ENCODE results near the gene AKR1E2. TPM values are rescaled to one million over a fixed set of nuclear protein-coding genes. Genes with fewer than 3 reads are reported as not detected.

Gene AKR1E2
- total RNA-seq, 2 donors from 2014 or later = 1.7 to 10.0 TPM

DNA sequence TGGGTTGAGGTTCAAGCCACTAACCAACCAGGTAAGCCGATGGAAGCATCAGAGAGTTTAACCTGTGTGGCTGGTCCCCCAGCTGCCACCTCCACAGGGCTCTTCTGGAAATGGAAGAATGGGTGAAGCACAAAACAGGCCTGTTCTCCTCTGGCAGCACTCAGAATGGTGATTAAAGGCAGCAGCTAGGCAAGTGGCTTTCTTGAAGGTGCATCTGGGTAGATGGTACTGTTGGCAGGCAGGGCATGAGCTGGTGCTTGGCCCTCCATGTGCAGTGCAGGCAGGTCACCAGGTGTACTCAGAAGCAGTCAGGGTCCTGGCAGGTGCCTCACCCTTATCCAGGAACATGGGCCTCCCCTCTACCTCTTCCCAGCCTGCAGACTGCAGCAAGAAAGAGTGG is 11.5 kb downstream of the AKR1E2 start:
- DNase-seq (no peak), ATAC-seq (replicated peaks in 1 of 2) (no peak)
- peaks cover 20% of the 10 kb centered on the region for H3K4me1 Mint-ChIP-seq (ENCODE audit: low read depth)
- H3K27me3 Mint-ChIP-seq (ENCODE audit: low read depth) = no peaks in the 10 kb centered on the region
- H3K36me3 Mint-ChIP-seq (ENCODE audit: insufficient read depth in 2 of 2) = peaks cover 0 to 2% of the 10 kb centered on the region in 2 donors
- H3K27ac Mint-ChIP-seq = no peak overlapping the region
- H3K9me3 Mint-ChIP-seq = no peaks in the 10 kb centered on the region
- no peak overlapping the region for H3K4me3 Mint-ChIP-seq

DNA sequence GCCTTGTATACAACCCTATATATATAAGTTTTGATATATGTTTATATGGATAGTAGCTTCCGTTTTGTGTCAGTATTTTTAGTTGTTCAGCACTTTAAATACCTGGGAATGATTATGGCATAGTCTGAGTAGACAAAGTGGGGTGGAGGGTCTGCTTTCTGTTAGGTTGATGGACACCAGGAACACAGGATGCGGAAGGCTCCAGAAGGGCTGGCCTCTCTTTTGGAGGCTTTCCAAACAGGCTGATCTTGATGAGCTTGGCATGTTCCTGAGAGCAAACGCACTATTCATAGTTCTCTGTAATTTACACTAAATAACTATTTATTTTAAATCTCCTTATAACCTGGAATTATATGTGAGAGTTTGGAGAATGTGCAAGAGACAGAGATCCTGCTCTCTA is 12.7 kb downstream of the AKR1E2 start:
- peaks cover 20% of the 10 kb centered on the region for H3K4me1 Mint-ChIP-seq (ENCODE audit: low read depth)
- DNase-seq = no peak
- H3K27ac Mint-ChIP-seq = no peak overlapping the region
- no peaks in the 10 kb centered on the region for H3K9me3 Mint-ChIP-seq
- ATAC-seq (replicated peaks in 1 of 2) = no peak
- H3K27me3 Mint-ChIP-seq (ENCODE audit: low read depth) = no peaks in the 10 kb centered on the region
- no peak overlapping the region for H3K4me3 Mint-ChIP-seq
- peaks cover 0 to 2% of the 10 kb centered on the region in 2 donors for H3K36me3 Mint-ChIP-seq (ENCODE audit: insufficient read depth in 2 of 2)

GRCh38 chr10:4839353-4839752 is 13.3 kb downstream of the AKR1E2 start:
- no peak overlapping the region for H3K4me3 Mint-ChIP-seq
- H3K4me1 Mint-ChIP-seq (ENCODE audit: low read depth) = peaks cover 20% of the 10 kb centered on the region
- H3K27me3 Mint-ChIP-seq (ENCODE audit: low read depth) = no peaks in the 10 kb centered on the region
- ATAC-seq (replicated peaks in 1 of 2) (no peak), DNase-seq (no peak)
- H3K27ac Mint-ChIP-seq = no peak overlapping the region
- peaks cover 0 to 2% of the 10 kb centered on the region in 2 donors for H3K36me3 Mint-ChIP-seq (ENCODE audit: insufficient read depth in 2 of 2)
- H3K9me3 Mint-ChIP-seq = no peaks in the 10 kb centered on the region

DNA sequence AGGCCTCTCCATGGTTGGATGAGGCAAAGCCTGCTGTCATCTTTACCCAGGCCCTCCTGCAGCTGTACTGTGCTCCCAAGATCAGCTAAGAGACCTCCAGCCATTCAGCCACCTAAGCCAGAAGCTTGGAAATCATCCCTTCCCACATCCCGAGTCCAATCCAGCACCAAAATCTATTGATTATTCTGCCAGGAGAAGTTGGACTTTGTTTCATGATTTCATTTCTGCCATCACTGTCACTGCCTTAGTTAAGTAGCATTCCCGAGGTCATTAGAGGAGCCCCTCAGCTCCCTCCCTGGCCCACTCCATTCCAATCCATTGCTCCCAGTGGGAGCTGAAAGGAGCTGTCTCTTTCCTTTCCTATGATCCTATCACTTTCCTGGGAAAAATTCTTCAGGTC is 14.1 kb downstream of the AKR1E2 start:
- Mint-ChIP-seq H3K36me3 (ENCODE audit: insufficient read depth in 2 of 2) (peaks cover 0 to 2% of the 10 kb centered on the region in 2 donors), H3K4me1 (ENCODE audit: low read depth) (peaks cover 17% of the 10 kb centered on the region), H3K27me3 (ENCODE audit: low read depth) (no peaks in the 10 kb centered on the region), H3K9me3 (no peaks in the 10 kb centered on the region), H3K27ac (no peak overlapping the region), H3K4me3 (no peak overlapping the region)
- DNase-seq = no peak
- ATAC-seq (replicated peaks in 1 of 2) = no peak

GRCh38 chr10:4843525-4844180 is 17.6 kb downstream of the AKR1E2 start:
- no peak for DNase-seq
- Mint-ChIP-seq H3K27ac (no peak overlapping the region), H3K4me1 (ENCODE audit: low read depth) (peaks cover 12% of the 10 kb centered on the region), H3K27me3 (ENCODE audit: low read depth) (no peaks in the 10 kb centered on the region), H3K4me3 (no peak overlapping the region), H3K9me3 (no peaks in the 10 kb centered on the region), H3K36me3 (ENCODE audit: insufficient read depth in 2 of 2) (no peaks in the 10 kb centered on the region)
- ATAC-seq (replicated peaks in 1 of 2) = no peak

DNA sequence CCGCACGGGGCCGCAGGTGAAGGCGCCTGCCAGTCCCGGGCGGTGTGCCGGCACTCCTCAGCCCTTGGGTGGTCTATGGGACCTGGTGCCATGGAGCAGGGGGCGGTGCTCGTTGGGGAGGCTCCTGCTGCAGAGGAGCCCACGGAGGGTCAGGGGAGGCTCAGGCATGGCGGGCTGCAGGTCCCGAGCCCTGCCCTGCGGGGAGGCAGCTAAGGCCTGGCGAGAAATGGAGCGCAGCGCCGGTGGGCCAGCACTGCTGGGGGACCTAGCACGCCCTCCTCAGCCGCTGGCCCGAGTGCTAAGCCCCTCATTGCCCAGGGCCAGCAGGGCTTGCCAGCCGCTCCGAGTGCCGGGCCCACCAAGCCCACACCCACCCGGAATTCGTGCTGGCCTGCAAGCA is 18.9 kb downstream of the AKR1E2 start:
- Mint-ChIP-seq H3K36me3 (ENCODE audit: insufficient read depth in 2 of 2) (no peaks in the 10 kb centered on the region), H3K4me1 (ENCODE audit: low read depth) (peaks cover 22% of the 10 kb centered on the region), H3K9me3 (no peaks in the 10 kb centered on the region), H3K4me3 (no peak overlapping the region), H3K27ac (no peak overlapping the region), H3K27me3 (ENCODE audit: low read depth) (no peaks in the 10 kb centered on the region)
- DNase-seq (no peak), ATAC-seq (replicated peaks in 1 of 2) (no peak)

- no peak for ATAC-seq (replicated peaks in 1 of 2)
- Mint-ChIP-seq H3K4me1 (ENCODE audit: low read depth) (peaks cover 24% of the 10 kb centered on the region), H3K27me3 (ENCODE audit: low read depth) (no peaks in the 10 kb centered on the region), H3K27ac (no peak overlapping the region), H3K9me3 (no peaks in the 10 kb centered on the region), H3K4me3 (no peak overlapping the region), H3K36me3 (ENCODE audit: insufficient read depth in 2 of 2) (no peaks in the 10 kb centered on the region)
- no peak for DNase-seq
Observed at GRCh38 chr10:4845766-4846165, 19.8 kb downstream of the AKR1E2 start.

DNA sequence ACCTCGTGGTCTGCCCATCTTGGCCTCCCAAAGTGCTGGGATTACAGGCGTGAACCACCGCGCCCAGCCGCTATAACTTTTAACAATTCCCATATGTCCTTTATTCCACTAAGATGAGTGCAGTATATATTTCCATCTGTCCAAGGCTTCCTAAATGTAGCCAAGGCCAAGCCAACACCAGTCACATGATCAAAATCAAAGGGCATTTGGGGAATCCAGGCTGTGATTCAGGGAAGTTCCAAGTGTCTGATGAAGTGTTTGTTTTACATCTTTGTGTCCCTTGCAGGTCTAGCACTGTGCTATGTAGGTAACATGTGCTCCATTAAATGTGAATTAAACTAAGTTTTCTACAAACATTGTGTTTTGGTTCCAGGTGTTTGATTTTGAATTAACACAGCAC is 20.8 kb downstream of the AKR1E2 start:
- no peaks in the 10 kb centered on the region for H3K36me3 Mint-ChIP-seq (ENCODE audit: insufficient read depth in 2 of 2)
- ATAC-seq (replicated peaks in 1 of 2) = no peak
- H3K27ac Mint-ChIP-seq = no peak overlapping the region
- no peak overlapping the region for H3K4me3 Mint-ChIP-seq
- peaks cover 24% of the 10 kb centered on the region for H3K4me1 Mint-ChIP-seq (ENCODE audit: low read depth)
- DNase-seq = no peak
- H3K27me3 Mint-ChIP-seq (ENCODE audit: low read depth) = no peaks in the 10 kb centered on the region
- H3K9me3 Mint-ChIP-seq = no peaks in the 10 kb centered on the region

DNA sequence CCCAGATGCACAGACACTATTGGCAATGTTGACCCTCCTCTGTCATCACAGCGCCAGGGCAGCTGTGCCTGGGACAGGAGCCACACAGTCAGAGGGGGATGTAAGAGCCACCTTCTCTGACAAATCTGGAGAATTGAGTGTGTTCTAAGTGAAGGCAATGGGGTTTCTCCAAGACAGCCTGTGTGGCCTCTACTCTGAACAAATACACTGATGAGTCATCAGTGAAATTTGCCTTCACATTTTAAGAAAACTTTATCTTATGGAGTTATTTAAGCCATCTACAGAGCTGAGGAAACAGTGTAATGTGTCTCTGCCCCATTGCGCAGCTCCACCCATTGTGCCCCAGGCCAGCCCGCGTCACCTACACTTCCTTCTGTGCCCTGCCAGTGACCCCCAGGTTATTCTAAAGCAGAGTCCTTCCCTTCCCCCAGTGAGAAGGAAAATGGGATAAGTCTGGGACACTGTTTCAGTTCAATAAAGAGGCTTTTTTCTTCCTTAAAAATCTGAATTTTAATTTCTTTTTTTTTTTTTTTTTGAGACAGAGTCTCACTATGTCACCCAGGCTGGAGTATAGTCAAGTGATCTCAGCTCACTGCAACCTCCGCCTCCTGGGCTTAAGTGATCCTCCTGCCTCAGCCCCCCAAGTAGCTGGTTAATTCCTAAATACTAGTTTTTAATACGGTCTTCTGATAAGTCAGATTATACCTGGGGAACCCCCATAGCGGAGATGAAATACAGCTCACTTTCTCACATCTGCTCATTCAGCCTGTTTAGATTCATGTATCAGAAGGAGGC is 21.8 kb downstream of the AKR1E2 start:
- no peaks in the 10 kb centered on the region for H3K36me3 Mint-ChIP-seq (ENCODE audit: insufficient read depth in 2 of 2)
- no peaks in the 10 kb centered on the region for H3K27me3 Mint-ChIP-seq (ENCODE audit: low read depth)
- H3K4me1 Mint-ChIP-seq (ENCODE audit: low read depth) = peaks cover 24% of the 10 kb centered on the region
- no peaks in the 10 kb centered on the region for H3K9me3 Mint-ChIP-seq
- no peak for DNase-seq
- H3K27ac Mint-ChIP-seq = no peak overlapping the region
- peak; percentile 26 to 47 for ATAC-seq (replicated peaks in 1 of 2)
- H3K4me3 Mint-ChIP-seq = no peak overlapping the region

- H3K27me3 Mint-ChIP-seq (ENCODE audit: low read depth) = no peaks in the 10 kb centered on the region
- no peaks in the 10 kb centered on the region for H3K36me3 Mint-ChIP-seq (ENCODE audit: insufficient read depth in 2 of 2)
- no peak for DNase-seq
- no peak overlapping the region for H3K27ac Mint-ChIP-seq
- no peak overlapping the region for H3K4me3 Mint-ChIP-seq
- no peak for ATAC-seq (replicated peaks in 1 of 2)
- H3K4me1 Mint-ChIP-seq (ENCODE audit: low read depth) = peaks cover 24% of the 10 kb centered on the region
- no peaks in the 10 kb centered on the region for H3K9me3 Mint-ChIP-seq
Observed at GRCh38 chr10:4848356-4849041, 22.5 kb downstream of the AKR1E2 start.

DNA sequence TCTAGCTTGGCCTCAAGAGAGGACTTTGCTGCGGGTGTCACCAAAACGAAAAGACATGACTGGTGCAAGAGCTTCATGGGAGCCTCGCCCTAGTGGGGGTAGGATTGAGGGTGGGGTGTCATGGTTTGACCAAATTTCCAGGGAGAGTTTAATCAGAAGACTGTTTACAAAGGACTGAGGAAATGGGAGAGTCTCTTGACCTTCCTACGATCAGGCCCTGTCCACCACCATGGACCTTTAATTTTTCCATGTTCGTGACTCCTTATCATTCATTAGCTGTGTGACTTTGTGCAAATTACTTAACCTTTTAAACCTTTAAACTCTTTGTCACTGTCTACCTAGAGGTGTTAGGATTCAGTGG is 23.0 kb downstream of the AKR1E2 start:
- no peak overlapping the region for H3K27ac Mint-ChIP-seq
- H3K27me3 Mint-ChIP-seq (ENCODE audit: low read depth) = no peaks in the 10 kb centered on the region
- H3K36me3 Mint-ChIP-seq (ENCODE audit: insufficient read depth in 2 of 2) = no peaks in the 10 kb centered on the region

GRCh38 chr10:4849555-4850242 is 23.7 kb downstream of the AKR1E2 start:
- peak; percentile 83 to 88 for DNase-seq
- no peaks in the 10 kb centered on the region for H3K27me3 Mint-ChIP-seq (ENCODE audit: low read depth)
- H3K27ac Mint-ChIP-seq = no peak overlapping the region
- H3K4me3 Mint-ChIP-seq = no peak overlapping the region
- no peaks in the 10 kb centered on the region for H3K36me3 Mint-ChIP-seq (ENCODE audit: insufficient read depth in 2 of 2)
- H3K9me3 Mint-ChIP-seq = no peaks in the 10 kb centered on the region
- peaks cover 24% of the 10 kb centered on the region for H3K4me1 Mint-ChIP-seq (ENCODE audit: low read depth)
- ATAC-seq (replicated peaks in 1 of 2) = peak; percentile 86 to 91

More for the DNA sequence above, 23.0 kb downstream of the AKR1E2 start:
- Mint-ChIP-seq H3K4me3 (no peak overlapping the region), H3K9me3 (no peaks in the 10 kb centered on the region), H3K4me1 (ENCODE audit: low read depth) (peaks cover 24% of the 10 kb centered on the region)
- no peak for DNase-seq
- no peak for ATAC-seq (replicated peaks in 1 of 2)

- Mint-ChIP-seq H3K4me3 (no peak overlapping the region), H3K36me3 (ENCODE audit: insufficient read depth in 2 of 2) (no peaks in the 10 kb centered on the region), H3K27me3 (ENCODE audit: low read depth) (no peaks in the 10 kb centered on the region), H3K4me1 (ENCODE audit: low read depth) (peaks cover 24% of the 10 kb centered on the region), H3K9me3 (no peaks in the 10 kb centered on the region), H3K27ac (no peak overlapping the region)
- DNase-seq (no peak), ATAC-seq (replicated peaks in 1 of 2) (no peak)
Observed at GRCh38 chr10:4850397-4850796, 24.4 kb downstream of the AKR1E2 start.
